Immature natural killer cell (primary cell): Measurements from ENCODE around the gene BRD2. TPM values are rescaled to one million over a fixed set of nuclear protein-coding genes. Genes with fewer than 3 reads are reported as not detected.
"Not testable (repeated sequence)": the region's sequence is repeated elsewhere in the genome, so short reads cannot be mapped to it uniquely, and the experiment has no call there.

Experiments
- DNase-seq, 3 donors: peaks; one replicate each; pipeline ENCODE4 v3.0.0; 2022; ENCODE audit warnings: mixed read lengths in 1 of 3
- H3K27ac Mint-ChIP-seq, 6 donors: one replicate each; pipeline ENCODE4 v1.8.0; 2020; ENCODE audit warnings: mixed read lengths in 6 of 6, mild to moderate bottlenecking in 5 of 6, inconsistent platforms in 4 of 6, moderate library complexity in 3 of 6
- H3K27me3 Mint-ChIP-seq, 3 donors: one replicate each; pipeline ENCODE4 v1.8.0; 2020 to 2021; ENCODE audit warnings: low read depth in 3 of 3, mild to moderate bottlenecking in 3 of 3, mixed read lengths in 3 of 3, moderate library complexity in 3 of 3, inconsistent platforms in 1 of 3
- H3K36me3 Mint-ChIP-seq, 3 donors: one replicate each; pipeline ENCODE4 v1.8.0; 2020; ENCODE audit warnings: mixed read lengths in 3 of 3, inconsistent platforms in 2 of 3, mild to moderate bottlenecking in 2 of 3
- H3K4me1 Mint-ChIP-seq, 2 donors: one replicate each; pipeline ENCODE4 v1.8.0; 2020; ENCODE audit warnings: inconsistent platforms in 2 of 2, mild to moderate bottlenecking in 2 of 2, mixed read lengths in 2 of 2, moderate library complexity in 1 of 2
- H3K4me3 Mint-ChIP-seq, 5 donors: one replicate each; pipeline ENCODE4 v1.8.0; 2020; ENCODE audit warnings: mild to moderate bottlenecking in 5 of 5, mixed read lengths in 5 of 5, inconsistent platforms in 3 of 5, moderate library complexity in 3 of 5
- H3K9me3 Mint-ChIP-seq, 6 donors: one replicate each; pipeline ENCODE4 v1.8.0; 2020; ENCODE audit warnings: mild to moderate bottlenecking in 6 of 6, mixed read lengths in 6 of 6, inconsistent platforms in 4 of 6, moderate library complexity in 3 of 6
- polyA plus RNA-seq, 3 donors: library from polyadenylated mRNA; unstranded; fragments of 300-500 nt; fragmentation: Illumina TruSeq; gene quantifications; one replicate each; pipeline ENCODE4 v1.2.3, GENCODE V29; 2021

BRD2 gene
- polyA plus RNA-seq, 3 donors from 2014 or later, result 29.8 to 119 (median 31.5) TPM

- not testable (repeated sequence) for H3K36me3 Mint-ChIP-seq, H3K9me3 Mint-ChIP-seq, DNase-seq, H3K27me3 Mint-ChIP-seq
- Mint-ChIP-seq H3K4me1 (peaks cover 60 to 70% of the 10 kb centered on the region in 2 donors), H3K4me3 (peak overlapping the region in 4 of 5 donors; percentile 46 to 97 (median 78)), H3K27ac (peak overlapping the region; percentile 74 to 98 (median 86))
Observed at GRCh38 chr6:32942555-32943123, 25.8 kb upstream of the BRD2 start.

DNA sequence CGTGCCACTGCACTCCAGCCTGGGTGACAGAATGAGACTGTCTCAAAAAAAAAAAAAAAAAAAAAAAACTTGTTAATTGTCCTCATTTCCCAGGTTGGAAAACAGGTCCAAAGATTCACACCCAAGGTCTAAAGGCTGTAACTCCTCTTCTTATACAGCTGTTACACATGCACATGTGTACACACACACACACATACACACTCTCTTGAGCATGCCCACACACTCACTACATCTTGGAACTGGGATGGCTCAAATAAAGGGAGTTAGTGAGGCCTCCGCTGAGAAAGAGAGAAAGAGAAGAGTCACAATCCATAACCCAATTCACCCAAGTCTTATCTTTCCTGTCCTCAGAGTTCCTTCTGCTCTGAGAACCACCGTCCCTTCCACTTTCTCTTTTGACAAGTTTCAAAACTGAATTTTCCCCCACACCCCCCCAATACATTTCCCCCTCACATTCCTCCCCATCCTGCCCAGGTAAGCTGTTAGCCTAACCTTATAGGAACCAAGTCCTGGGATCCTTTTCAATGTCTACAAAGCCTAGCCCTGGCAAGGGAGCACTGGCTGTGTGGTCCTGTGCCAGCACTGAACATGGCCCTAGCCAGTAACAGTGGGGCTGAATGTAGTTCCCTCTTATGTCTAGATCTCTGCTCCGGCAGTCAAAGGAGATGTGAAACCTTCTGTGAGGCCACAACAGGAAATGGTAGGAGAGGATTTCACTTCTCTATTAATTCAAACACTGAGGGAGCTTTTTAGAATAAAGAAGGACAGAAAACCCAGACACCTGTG is 24.3 kb upstream of the BRD2 start:
- Mint-ChIP-seq H3K27ac (peak overlapping the region; percentile 91 to 98 (median 96)), H3K4me1 (peaks cover 60 to 70% of the 10 kb centered on the region in 2 donors), H3K4me3 (peak overlapping the region; percentile 78 to 91 (median 85)), H3K9me3 (no peaks in the 10 kb centered on the region), H3K27me3 (peaks cover 0 to 8% (median 2%) of the 10 kb centered on the region in 3 donors), H3K36me3 (no peaks in the 10 kb centered on the region)
- peak; percentile 45 to 50 (median 49) for DNase-seq

- H3K27ac Mint-ChIP-seq, result peak overlapping the region; percentile 91 to 98 (median 96)
- no peaks in the 10 kb centered on the region for H3K36me3 Mint-ChIP-seq
- H3K27me3 Mint-ChIP-seq, result peaks cover 0 to 8% (median 2%) of the 10 kb centered on the region in 3 donors
- H3K4me1 Mint-ChIP-seq, result peaks cover 61% of the 10 kb centered on the region in 2 donors
- H3K4me3 Mint-ChIP-seq, result peak overlapping the region; percentile 19 to 85 (median 57)
- no peaks in the 10 kb centered on the region for H3K9me3 Mint-ChIP-seq
- DNase-seq, result peak; percentile 32 to 47 (median 38)
Observed at GRCh38 chr6:32945108-32945760, 23.2 kb upstream of the BRD2 start.

DNA sequence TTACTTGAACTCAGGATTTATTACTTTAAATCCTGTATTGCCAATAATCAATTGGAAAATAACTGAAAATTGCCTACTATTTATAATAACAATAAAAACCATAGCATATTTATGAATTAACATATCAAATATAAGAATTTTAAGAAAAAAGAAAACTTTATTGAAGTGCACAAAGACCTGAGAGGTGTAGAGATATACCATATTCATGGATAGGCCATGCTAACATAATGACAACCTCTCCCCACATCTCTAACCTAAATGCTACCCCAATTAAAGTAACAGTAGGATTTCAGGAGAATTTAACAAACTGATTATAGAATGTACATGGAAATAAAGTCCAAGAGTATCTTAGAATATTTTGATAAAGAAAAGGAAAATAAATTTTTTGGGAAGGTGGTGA is 22.4 kb upstream of the BRD2 start:
- peaks cover 54 to 56% of the 10 kb centered on the region in 2 donors for H3K4me1 Mint-ChIP-seq

DNA sequence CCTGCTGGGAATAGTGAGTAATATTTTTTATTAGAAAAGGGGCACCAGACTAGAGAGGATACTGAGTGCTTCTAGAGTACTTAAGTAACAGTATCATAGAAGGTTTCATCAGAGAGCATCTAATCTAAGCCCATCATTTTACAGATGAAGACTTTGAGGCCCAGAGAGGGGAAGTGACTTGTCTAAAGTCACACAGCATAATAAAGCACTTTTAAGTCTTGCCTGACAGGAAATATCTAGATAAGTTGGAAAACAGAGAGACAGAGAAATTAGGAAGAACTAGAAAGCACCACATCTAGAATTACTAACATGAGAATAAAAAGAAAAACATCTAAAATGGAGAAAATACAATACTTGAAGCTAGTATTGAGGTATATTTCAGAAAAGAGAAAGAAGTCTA is 21.5 kb upstream of the BRD2 start:
- Mint-ChIP-seq H3K36me3 (no peaks in the 10 kb centered on the region), H3K27me3 (peaks cover 0 to 8% (median 2%) of the 10 kb centered on the region in 3 donors), H3K27ac (peak overlapping the region in 1 of 6 donors; percentile 5), H3K4me1 (peaks cover 45 to 47% of the 10 kb centered on the region in 2 donors), H3K9me3 (no peaks in the 10 kb centered on the region), H3K4me3 (no peak overlapping the region)
- no peak for DNase-seq

More for the DNA sequence above, 22.4 kb upstream of the BRD2 start:
- no peaks in the 10 kb centered on the region for H3K9me3 Mint-ChIP-seq
- H3K4me3 Mint-ChIP-seq, result peak overlapping the region in 2 of 5 donors; percentile 22 to 36
- peak overlapping the region in 4 of 6 donors; percentile 91 to 98 (median 95) for H3K27ac Mint-ChIP-seq
- H3K36me3 Mint-ChIP-seq, result no peaks in the 10 kb centered on the region
- no peak for DNase-seq
- peaks cover 0 to 8% (median 2%) of the 10 kb centered on the region in 3 donors for H3K27me3 Mint-ChIP-seq

DNA sequence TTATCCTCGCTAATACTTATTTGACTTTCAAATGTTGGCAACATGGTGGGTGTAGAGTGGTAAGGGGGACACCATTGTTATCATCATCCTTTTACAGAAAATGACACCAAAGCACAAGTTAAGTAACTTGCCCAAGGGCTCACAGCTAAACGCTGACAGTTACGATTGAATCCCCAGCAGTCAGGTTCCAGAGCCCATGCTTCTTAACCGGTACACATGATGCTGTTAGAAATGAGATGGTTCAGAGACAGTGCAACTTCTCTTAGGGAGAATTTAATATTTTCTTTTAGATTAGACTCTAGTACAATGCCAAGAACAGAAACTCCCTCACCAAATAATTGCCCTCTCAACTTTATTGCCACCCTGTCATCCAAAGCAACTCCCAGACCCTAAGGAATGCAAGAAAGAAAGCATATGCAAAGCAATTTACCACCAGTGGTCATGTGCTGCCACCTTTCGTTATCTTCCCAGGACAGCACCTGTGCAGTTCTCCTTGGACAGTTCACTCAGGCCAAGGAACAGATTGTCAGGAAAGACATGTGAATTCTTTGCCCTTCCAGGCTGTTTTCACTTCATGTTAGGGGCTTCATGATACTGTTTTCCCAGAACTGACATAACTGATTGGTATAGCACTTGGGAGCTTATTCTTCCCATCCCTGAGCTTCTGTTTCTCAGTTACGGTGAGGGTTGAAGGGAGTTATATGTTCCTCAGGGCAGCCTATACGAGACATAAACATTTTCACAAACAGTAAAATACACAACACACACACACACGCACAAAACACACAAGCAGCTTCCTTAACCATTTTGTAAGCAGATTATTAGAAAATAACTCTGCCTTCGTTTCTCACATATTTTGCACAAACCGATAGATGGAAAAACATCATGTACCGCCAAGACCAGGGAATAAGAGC is 20.6 kb upstream of the BRD2 start:
- peak overlapping the region in 3 of 6 donors; percentile 22 to 50 (median 35) for H3K27ac Mint-ChIP-seq

DNA sequence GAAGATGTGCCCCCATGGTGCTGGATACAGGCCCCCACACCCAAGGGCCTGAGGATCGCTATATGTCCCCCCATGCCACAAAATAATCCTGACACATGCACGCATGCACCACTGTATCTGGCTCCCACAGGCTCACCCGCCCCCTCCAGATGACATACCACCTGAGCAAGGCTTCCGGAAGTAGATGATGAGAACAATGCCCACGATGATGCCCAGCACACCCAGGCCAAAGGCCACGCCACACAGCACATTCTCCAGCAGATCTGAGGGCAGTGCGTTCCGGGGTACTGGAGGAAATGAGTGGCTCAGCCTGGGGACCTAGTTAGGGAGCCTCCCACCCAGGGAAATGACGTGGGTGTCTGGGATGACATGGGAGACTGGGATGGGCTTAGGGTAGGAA is 19.3 kb upstream of the BRD2 start:
- peak overlapping the region in 1 of 6 donors; percentile 27 for H3K27ac Mint-ChIP-seq
- no peaks in the 10 kb centered on the region for H3K9me3 Mint-ChIP-seq
- no peak for DNase-seq
- H3K27me3 Mint-ChIP-seq, result peaks cover 0 to 6% (median 0%) of the 10 kb centered on the region in 3 donors
- H3K4me3 Mint-ChIP-seq, result no peak overlapping the region
- H3K4me1 Mint-ChIP-seq, result peaks cover 40 to 47% of the 10 kb centered on the region in 2 donors
- H3K36me3 Mint-ChIP-seq, result no peaks in the 10 kb centered on the region

More for the DNA sequence above, 20.6 kb upstream of the BRD2 start:
- Mint-ChIP-seq H3K36me3 (no peaks in the 10 kb centered on the region), H3K27me3 (peaks cover 0 to 8% (median 2%) of the 10 kb centered on the region in 3 donors), H3K4me3 (no peak overlapping the region), H3K4me1 (peaks cover 42 to 47% of the 10 kb centered on the region in 2 donors), H3K9me3 (no peaks in the 10 kb centered on the region)
- DNase-seq, result peak; percentile 38 to 46 (median 42)

DNA sequence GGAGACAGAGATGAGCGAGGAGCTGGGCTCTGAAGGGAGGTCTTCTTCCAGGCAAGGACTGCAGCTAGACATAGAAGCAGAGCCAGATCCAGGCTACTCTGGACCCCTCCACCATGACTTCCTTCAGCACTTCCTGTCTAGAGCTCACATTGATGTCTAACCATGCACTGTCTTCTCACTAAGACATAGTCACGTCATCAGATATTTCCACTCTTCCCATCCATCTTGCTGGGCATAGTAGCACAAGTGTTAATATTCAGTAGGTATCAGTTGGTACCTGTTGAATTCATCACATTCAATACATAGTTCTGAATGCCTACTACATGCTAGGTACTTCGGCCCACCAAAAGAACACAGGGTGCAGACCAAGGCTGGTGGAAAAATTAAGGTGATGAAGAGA is 18.4 kb upstream of the BRD2 start:
- no peaks in the 10 kb centered on the region for H3K9me3 Mint-ChIP-seq
- no peak overlapping the region for H3K4me3 Mint-ChIP-seq
- no peak for DNase-seq
- peaks cover 31 to 43% of the 10 kb centered on the region in 2 donors for H3K4me1 Mint-ChIP-seq
- peaks cover 0 to 1% (median 0%) of the 10 kb centered on the region in 3 donors for H3K36me3 Mint-ChIP-seq
- peak overlapping the region in 1 of 6 donors; percentile 49 for H3K27ac Mint-ChIP-seq
- H3K27me3 Mint-ChIP-seq, result peaks cover 0 to 2% (median 0%) of the 10 kb centered on the region in 3 donors

- H3K36me3 Mint-ChIP-seq, result peaks cover 0 to 5% (median 0%) of the 10 kb centered on the region in 3 donors
- peaks cover 28 to 43% of the 10 kb centered on the region in 2 donors for H3K4me1 Mint-ChIP-seq
- H3K9me3 Mint-ChIP-seq, result no peaks in the 10 kb centered on the region
- H3K27me3 Mint-ChIP-seq, result peaks cover 0 to 2% (median 0%) of the 10 kb centered on the region in 3 donors
- peak overlapping the region in 1 of 6 donors; percentile 49 for H3K27ac Mint-ChIP-seq
- H3K4me3 Mint-ChIP-seq, result no peak overlapping the region
- DNase-seq, result no peak
Observed at GRCh38 chr6:32950449-32950848, 17.9 kb upstream of the BRD2 start.

DNA sequence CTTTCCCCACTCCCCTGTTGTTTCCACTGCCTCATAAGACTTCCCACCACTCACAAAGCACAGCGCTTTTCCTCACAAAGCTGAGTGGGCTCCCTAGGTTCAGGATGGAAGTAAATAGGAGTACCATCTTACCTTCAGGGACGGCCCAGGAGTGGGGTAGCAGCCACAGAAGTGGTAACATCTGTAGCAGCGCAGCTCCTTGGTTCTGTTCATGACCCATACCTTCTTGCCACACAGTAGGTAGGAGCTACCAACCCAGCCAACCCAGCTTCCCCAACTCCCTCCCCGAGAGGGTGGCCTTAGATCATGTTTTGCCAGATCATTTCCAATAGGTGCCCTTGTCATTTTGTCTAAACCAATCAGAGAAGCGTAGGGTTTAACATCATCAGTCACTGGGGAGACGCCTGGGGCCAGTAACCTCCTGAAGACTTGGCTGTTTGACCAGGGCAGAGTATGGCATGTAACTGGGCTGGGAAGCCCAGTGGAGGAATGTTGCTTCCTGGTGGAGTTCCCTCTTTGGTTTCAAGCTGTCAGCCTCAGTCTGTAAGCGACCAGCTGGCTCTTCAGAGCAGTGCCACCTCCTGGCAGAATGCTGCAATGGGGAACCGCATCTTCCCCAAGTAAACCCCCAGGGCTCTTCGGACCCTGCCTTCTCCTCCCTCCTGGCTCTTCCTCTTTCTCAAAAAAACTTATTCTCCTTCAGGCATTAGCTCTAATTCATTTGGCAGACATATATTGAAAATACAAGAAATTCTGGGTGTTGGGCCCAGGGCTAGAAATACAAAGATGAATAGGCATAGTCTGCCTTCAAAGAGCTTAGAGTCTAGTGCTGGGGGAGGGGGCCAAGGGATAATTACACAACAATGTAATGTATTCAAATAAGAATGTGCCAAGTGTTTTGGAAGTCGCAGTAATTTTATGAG is 15.3 kb upstream of the BRD2 start, which contains the start of gene HLA-DMA:
TSS of gene HLA-DMA (minus strand) at position 281 of the 923 bp plus-strand sequence. CDS start at position 220, 61 bp downstream.
- Mint-ChIP-seq H3K27me3 (peaks cover 0 to 2% (median 0%) of the 10 kb centered on the region in 3 donors), H3K4me1 (peaks cover 25 to 38% of the 10 kb centered on the region in 2 donors), H3K4me3 (peak within 1 kb of the TSS; percentile 65 to 81 (median 75)), H3K27ac (peak within 1 kb of the TSS; percentile 54 to 90 (median 86)), H3K36me3 (peaks cover 0 to 5% (median 4%) of the 10 kb centered on the region in 3 donors), H3K9me3 (no peaks in the 10 kb centered on the region)
- DNase-seq, result peak; percentile 84 to 85 (median 84)

GRCh38 chr6:32953775-32954174 is 14.6 kb upstream of the BRD2 start:
- H3K27me3 Mint-ChIP-seq, result peaks cover 0 to 2% (median 0%) of the 10 kb centered on the region in 3 donors
- peaks cover 0 to 5% (median 5%) of the 10 kb centered on the region in 3 donors for H3K36me3 Mint-ChIP-seq
- no peak for DNase-seq
- H3K27ac Mint-ChIP-seq, result peak overlapping the region in 3 of 6 donors; percentile 54 to 87 (median 85)
- peak overlapping the region in 1 of 5 donors; percentile 36 for H3K4me3 Mint-ChIP-seq
- H3K9me3 Mint-ChIP-seq, result no peaks in the 10 kb centered on the region
- peaks cover 25 to 38% of the 10 kb centered on the region in 2 donors for H3K4me1 Mint-ChIP-seq

DNA sequence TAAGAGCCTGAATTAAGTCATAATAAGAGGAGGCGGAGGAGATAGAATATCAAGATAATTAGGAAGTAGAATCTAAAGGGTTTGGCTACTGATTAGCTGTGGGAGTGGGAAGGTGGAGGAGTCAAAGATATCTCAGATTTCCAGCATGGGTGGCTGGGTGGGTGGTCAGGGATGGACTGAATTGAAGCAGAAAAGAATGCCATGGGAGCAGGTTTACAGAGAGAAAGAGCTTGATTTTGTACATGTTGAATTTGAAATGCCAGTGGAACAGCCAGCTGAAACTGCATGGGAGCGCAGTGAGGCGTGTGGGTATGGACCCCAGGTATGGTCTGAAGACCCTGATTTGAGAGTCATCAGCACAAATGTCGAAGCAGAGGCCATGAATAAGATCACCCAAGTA is 14.1 kb upstream of the BRD2 start:
- H3K4me3 Mint-ChIP-seq, result no peak overlapping the region
- peaks cover 25 to 38% of the 10 kb centered on the region in 2 donors for H3K4me1 Mint-ChIP-seq
- peak overlapping the region in 1 of 6 donors; percentile 20 for H3K27ac Mint-ChIP-seq
- DNase-seq, result no peak
- H3K27me3 Mint-ChIP-seq, result peaks cover 0 to 2% (median 0%) of the 10 kb centered on the region in 3 donors
- no peaks in the 10 kb centered on the region for H3K9me3 Mint-ChIP-seq
- H3K36me3 Mint-ChIP-seq, result peaks cover 0 to 5% (median 5%) of the 10 kb centered on the region in 3 donors
